ENCODE measurements around the gene PDE1C.

DNA sequence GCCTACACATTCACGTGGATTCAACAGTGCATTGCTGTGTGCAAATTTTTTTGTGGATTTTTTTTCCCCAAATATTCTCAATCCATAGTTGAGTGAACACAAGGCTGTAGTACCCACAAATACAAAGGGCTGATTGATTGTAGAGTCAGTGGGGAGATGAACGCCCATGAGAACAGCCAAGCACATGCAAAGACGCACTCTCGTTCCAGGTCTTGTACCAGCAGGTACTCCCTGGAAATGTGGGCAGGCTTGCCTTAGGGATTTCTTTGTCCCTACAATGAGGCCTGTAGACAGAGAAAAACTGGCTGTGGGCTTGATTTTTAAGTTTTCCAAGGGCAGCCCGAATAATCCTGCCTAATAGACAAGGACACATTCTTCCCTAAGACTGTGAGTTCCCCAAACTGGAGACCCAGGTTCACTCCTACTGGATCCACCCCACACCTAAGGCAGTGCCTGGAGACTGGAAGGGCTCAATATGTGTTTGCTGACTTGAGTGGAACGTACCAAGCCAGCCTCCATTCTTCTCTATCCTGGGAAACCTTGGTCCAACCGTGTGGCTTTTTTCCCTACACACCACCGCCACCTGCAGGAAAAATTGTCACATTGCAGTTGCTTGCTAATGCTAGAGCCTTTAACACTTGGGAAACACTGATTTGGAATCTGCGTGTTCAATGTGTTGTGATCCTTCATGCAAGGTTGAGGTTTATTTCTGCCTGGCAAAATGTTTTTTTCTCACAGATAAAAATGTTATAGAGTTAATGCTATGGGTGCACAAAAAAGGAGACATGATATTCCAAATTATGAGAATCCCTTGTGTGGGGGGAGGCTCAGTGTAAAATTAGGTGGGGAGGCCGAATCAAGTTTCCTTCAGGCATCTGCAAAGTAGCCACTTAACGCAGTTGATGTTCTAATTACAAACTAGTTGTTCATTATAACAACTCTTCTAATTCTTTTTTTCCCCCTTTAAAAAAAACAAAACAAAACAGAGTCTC is 333.9 kb downstream of the PDE1C start:
- TF ChIP-seq, protein P1, sequence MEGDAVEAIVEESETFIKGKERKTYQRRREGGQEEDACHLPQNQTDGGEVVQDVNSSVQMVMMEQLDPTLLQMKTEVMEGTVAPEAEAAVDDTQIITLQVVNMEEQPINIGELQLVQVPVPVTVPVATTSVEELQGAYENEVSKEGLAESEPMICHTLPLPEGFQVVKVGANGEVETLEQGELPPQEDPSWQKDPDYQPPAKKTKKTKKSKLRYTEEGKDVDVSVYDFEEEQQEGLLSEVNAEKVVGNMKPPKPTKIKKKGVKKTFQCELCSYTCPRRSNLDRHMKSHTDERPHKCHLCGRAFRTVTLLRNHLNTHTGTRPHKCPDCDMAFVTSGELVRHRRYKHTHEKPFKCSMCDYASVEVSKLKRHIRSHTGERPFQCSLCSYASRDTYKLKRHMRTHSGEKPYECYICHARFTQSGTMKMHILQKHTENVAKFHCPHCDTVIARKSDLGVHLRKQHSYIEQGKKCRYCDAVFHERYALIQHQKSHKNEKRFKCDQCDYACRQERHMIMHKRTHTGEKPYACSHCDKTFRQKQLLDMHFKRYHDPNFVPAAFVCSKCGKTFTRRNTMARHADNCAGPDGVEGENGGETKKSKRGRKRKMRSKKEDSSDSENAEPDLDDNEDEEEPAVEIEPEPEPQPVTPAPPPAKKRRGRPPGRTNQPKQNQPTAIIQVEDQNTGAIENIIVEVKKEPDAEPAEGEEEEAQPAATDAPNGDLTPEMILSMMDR (conservative IDR thresholded peaks at IDR 0.05 in 1 of 2, IDR thresholded peaks at IDR 0.05 in 1 of 2; ENCODE audit: low read depth in 1 of 2, low read length in 2 of 2): peak; percentile 90 to 95
- TF ChIP-seq EZH2 (IDR thresholded peaks at IDR 0.05; ENCODE audit: low read length, missing control alignments): no peak
